Cardiac muscle cell (in vitro differentiated cells and primary cell): ENCODE data around the gene MBNL1. TPM values are rescaled to one million over a fixed set of nuclear protein-coding genes. Genes with fewer than 3 reads are reported as not detected.
"Not testable (repeated sequence)": the region's sequence is repeated elsewhere in the genome, so short reads cannot be mapped to it uniquely, and the experiment has no call there.

Experiments used
- DNase-seq, 2 donors: peaks; one replicate each; pipeline versions ENCODE4 v3.0.0 to v3.0.0-alpha.2; 2010 to 2017; ENCODE audit warnings: low read depth in 1 of 2, low spot score in 1 of 2
- H3K27ac ChIP-seq: fragments of 200-600 bp; sonication (generic); 2 replicates; pipeline ENCODE4 v1.5.1; 2016
- H3K27me3 ChIP-seq: fragments of 200-600 bp; sonication (generic); 2 replicates; pipeline ENCODE4 v1.6.0; 2016; ENCODE audit warnings: control low read depth
- H3K36me3 ChIP-seq: fragments of 200-600 bp; sonication (generic); 2 replicates; pipeline ENCODE4 v1.5.1; 2016; ENCODE audit warnings: control low read depth
- H3K4me1 ChIP-seq: fragments of 200-600 bp; sonication (generic); 2 replicates; pipeline ENCODE4 v1.8.1; 2017; ENCODE audit warnings: low read depth, mild to moderate bottlenecking, mixed run types
- H3K4me3 ChIP-seq: fragments of 200-600 bp; sonication (generic); 2 replicates; pipeline ENCODE4 v1.5.1; 2016; ENCODE audit warnings: mild to moderate bottlenecking
- H3K9me3 ChIP-seq: fragments of 200-600 bp; sonication (generic); 2 replicates; pipeline ENCODE4 v1.5.1; 2017; ENCODE audit warnings: low read depth, mild to moderate bottlenecking, control low read depth
- polyA plus RNA-seq: library from polyadenylated mRNA; unstranded; fragments of >200 nt; fragmentation: Nextera tagmentation; extraction: Ambion mirVana; gene quantifications from 2 replicates; pipeline ENCODE4 v1.2.1, GENCODE V29; 2016
- total RNA-seq: library from RNA; depleted of rRNA; stranded (reverse); fragments of >200 nt; gene quantifications from 2 replicates; pipeline ENCODE4 v1.2.3, GENCODE V29; 2016
- TF ChIP-seq, protein P1 (sequence below): IDR thresholded peaks from 2 replicates; pipeline ENCODE4 v1.5.1; 2012; ENCODE audit warnings: low read depth, mild to moderate bottlenecking, low read length

The MBNL1 gene
- total and polyA plus RNA-seq, 2 experiments from 2014 or later, result 18.1 to 75.1 TPM

DNA sequence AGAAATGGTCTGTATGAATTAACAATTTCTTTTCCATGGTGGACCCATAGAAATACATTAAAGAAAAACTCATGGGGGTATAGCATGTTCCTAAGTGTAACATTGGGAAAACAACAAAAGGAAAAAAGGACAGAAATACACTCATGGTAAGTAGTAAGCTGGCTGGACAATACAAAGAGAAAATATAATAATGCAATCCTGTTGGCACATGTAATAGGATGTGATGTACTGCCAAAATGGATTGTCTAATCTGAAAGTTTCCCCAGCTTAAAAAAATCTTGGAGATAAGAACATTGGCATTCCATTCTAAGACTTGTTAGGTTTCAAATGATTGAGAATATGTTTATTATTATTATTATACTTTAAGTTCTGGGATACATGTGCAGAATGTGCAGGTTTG lies 128.1 kb downstream of the MBNL1 start:
- H3K9me3 ChIP-seq, result no peaks in the 10 kb centered on the region
- H3K27me3 ChIP-seq, result no peaks in the 10 kb centered on the region
- H3K4me1 ChIP-seq, result peaks cover 36% of the 10 kb centered on the region
- no peak overlapping the region for H3K27ac ChIP-seq
- H3K4me3 ChIP-seq, result no peak overlapping the region
- TF ChIP-seq, protein P1, sequence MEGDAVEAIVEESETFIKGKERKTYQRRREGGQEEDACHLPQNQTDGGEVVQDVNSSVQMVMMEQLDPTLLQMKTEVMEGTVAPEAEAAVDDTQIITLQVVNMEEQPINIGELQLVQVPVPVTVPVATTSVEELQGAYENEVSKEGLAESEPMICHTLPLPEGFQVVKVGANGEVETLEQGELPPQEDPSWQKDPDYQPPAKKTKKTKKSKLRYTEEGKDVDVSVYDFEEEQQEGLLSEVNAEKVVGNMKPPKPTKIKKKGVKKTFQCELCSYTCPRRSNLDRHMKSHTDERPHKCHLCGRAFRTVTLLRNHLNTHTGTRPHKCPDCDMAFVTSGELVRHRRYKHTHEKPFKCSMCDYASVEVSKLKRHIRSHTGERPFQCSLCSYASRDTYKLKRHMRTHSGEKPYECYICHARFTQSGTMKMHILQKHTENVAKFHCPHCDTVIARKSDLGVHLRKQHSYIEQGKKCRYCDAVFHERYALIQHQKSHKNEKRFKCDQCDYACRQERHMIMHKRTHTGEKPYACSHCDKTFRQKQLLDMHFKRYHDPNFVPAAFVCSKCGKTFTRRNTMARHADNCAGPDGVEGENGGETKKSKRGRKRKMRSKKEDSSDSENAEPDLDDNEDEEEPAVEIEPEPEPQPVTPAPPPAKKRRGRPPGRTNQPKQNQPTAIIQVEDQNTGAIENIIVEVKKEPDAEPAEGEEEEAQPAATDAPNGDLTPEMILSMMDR, result no peak
- DNase-seq, result peak in 1 of 2 donors; percentile 79
- no peaks in the 10 kb centered on the region for H3K36me3 ChIP-seq

DNA sequence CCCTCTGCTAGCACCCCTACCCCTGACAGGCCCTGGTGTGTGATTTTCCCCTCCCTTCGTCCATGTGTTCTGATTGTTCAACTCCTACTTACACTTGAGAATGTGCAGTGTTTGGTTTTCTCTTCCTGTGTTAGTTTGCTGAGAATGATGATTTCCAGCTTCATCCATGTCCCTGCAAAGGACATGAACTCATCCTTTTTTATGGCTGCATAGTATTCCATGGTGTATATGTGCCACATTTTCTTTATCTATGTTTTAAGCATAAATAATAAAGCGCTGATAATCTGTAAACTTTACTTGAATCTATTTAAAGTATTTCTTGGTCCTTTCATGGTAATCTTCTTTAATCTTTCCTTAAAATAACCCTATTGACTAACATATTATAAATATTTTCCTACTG lies 128.6 kb downstream of the MBNL1 start:
- DNase-seq, result peak in 1 of 2 donors; percentile 26
- H3K4me1 ChIP-seq, result peaks cover 36% of the 10 kb centered on the region
- not testable (repeated sequence) for H3K27me3 ChIP-seq, H3K27ac ChIP-seq, H3K9me3 ChIP-seq, H3K36me3 ChIP-seq, H3K4me3 ChIP-seq

DNA sequence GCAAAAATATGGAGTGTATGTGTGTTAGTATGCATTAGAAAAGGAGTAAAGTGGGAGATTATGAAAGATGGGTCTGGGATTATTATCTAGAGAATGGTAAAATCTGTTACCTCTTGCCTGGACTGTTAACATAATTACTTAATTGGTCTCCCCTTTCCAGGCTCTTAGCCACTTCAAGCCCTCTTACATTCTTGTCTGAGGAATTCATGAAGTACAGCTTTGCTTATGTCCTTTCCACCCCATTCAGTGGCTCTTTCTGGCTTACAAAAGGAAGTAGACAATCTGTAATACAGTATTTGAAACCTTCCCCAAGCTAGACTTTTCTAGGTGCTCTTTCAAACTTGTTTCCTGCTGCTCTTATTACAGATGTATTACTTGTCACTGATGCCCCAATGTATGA lies 129.8 kb downstream of the MBNL1 start:
- Histone ChIP-seq H3K27me3 (no peaks in the 10 kb centered on the region), H3K4me3 (no peak overlapping the region), H3K4me1 (peaks cover 47% of the 10 kb centered on the region), H3K36me3 (no peaks in the 10 kb centered on the region), H3K27ac (peak overlapping the region; percentile 66), H3K9me3 (no peaks in the 10 kb centered on the region)
- peak; percentile 26 to 75 for DNase-seq
- TF ChIP-seq, protein P1, result no peak

DNA sequence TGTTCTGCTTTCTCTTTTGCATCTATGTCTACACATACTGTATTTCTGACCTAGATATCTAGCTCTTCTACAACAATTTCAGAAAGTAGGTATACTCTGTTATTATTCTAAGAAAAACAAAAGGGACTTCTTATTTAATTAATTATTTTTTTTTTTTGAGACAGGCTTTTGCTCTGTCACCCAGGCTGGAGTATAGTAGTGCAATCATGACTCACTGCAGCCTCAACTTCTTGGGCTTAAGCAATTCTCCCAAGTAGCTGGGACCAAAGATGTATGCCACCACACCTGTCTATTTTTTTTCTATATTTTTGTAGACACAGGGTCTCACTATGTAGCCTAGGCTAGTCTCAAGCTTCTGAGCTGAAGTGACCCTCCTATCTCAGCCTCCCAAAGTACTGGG lies 130.6 kb downstream of the MBNL1 start:
- H3K4me3 ChIP-seq, result no peak overlapping the region
- H3K36me3 ChIP-seq, result no peaks in the 10 kb centered on the region
- no peak overlapping the region for H3K27ac ChIP-seq
- DNase-seq, result peak in 1 of 2 donors; percentile 60
- H3K4me1 ChIP-seq, result peaks cover 56% of the 10 kb centered on the region
- TF ChIP-seq, protein P1, result no peak
- H3K27me3 ChIP-seq, result no peaks in the 10 kb centered on the region
- H3K9me3 ChIP-seq, result no peaks in the 10 kb centered on the region

DNA sequence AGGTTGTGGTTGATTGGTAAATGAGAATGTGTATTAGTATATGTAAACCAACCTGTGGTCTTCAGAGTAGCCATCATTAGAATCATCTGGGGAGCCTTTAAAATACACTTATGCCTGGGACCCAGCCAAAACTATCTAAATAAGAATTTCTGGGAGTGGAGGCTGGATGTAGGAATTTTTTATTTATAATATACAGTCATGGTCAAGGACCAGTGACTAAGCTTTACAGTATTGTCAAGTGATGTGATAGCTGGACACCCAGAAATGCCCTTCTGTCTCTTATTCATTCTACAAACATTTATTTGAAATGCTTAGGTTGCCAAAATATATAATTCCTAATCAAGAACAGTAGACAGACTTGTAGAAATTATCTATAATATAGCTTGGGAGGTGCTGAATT lies 132.2 kb downstream of the MBNL1 start:
- TF ChIP-seq, protein P1, result no peak
- H3K27ac ChIP-seq, result no peak overlapping the region

DNA sequence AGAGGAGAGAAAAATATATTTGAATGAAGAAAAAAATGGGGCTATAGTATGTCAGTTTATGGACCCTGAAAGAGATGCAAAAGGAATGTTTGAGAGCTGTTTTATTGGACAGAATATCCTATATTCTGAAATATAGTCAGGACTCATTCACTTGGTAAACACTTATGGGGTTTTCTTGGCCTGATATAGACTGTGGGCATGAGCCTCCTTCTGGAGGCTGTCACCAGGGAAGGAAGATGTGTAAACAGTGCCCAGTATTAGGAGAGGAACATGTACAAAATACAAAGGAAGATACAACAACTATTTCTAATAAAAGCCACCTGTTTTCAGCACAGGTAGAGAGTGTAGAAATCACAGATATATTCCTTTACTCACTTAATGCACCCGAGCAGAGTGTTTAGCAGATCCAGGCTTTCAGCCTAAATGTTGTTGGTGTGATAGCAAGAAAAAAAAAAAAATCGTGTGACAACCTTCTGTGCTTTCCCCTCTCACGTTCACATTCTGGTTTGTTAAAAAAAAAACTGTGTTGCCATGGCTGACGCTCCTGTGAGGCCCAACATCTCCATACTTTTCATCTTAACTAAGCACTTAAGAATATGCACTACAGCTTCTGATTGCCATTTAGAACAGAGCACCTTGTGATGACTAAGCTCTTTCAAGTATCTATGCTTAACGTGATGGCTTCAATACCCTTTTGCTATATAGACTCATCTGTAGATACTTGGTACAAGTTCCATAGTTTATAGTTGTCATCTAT lies 134.1 kb downstream of the MBNL1 start:
- DNase-seq, result no peak
- no peaks in the 10 kb centered on the region for H3K36me3 ChIP-seq
- no peaks in the 10 kb centered on the region for H3K9me3 ChIP-seq
- H3K4me3 ChIP-seq, result no peak overlapping the region
- peaks cover 60% of the 10 kb centered on the region for H3K4me1 ChIP-seq
- TF ChIP-seq, protein P1, result no peak
- H3K27me3 ChIP-seq, result no peaks in the 10 kb centered on the region
- peak overlapping the region; percentile 44 for H3K27ac ChIP-seq

More for the DNA sequence above, 132.2 kb downstream of the MBNL1 start:
- no peak overlapping the region for H3K4me3 ChIP-seq
- no peaks in the 10 kb centered on the region for H3K27me3 ChIP-seq
- no peak for DNase-seq
- peaks cover 57% of the 10 kb centered on the region for H3K4me1 ChIP-seq
- H3K36me3 ChIP-seq, result no peaks in the 10 kb centered on the region
- no peaks in the 10 kb centered on the region for H3K9me3 ChIP-seq
